Keratinocyte (primary cell): Measurements from ENCODE around the gene ELF3. TPM values are rescaled to one million over a fixed set of nuclear protein-coding genes. Genes with fewer than 3 reads are reported as not detected.
A peak's percentile ranks its signal among the peaks of the same experiment; 100 is the strongest.

Experiments used
- DNase-seq: peaks from one replicate; pipeline ENCODE4 v3.0.0-alpha.2; 2011; ENCODE audit warnings: low read depth, missing footprints, low spot score
- FAIRE-seq: peaks from 2 replicates; lab custom pipeline; 2011; peaks lifted over from hg19 to GRCh38; lab: Jason Lieb, UNC
- H2AFZ ChIP-seq: 2 replicates; pipeline ENCODE4 v1.6.0; 2012; ENCODE audit warnings: low read length, control low read depth, inconsistent platforms; ENCODE audit not compliant: control insufficient read depth
- H3K27ac ChIP-seq: 2 replicates; pipeline ENCODE4 v1.5.1; 2011; ENCODE audit warnings: low read length; ENCODE audit not compliant: control insufficient read depth, insufficient read depth
- H3K27me3 ChIP-seq: 3 replicates; pipeline ENCODE4 v1.6.0; 2011; ENCODE audit warnings: low read length; ENCODE audit not compliant: control insufficient read depth, insufficient read depth; ENCODE audit errors: extremely low read depth
- H3K36me3 ChIP-seq, 2 experiments: 2 replicates in 1 of 2; 3 replicates in 1 of 2; pipeline ENCODE4 v1.5.1; 2011; ENCODE audit warnings: low read length in 2 of 2, mild to moderate bottlenecking in 1 of 2; ENCODE audit not compliant: control insufficient read depth in 2 of 2, insufficient read depth in 2 of 2; ENCODE audit errors: extremely low read depth in 1 of 2
- H3K4me1 ChIP-seq: 3 replicates; pipeline ENCODE4 v1.5.1; 2011; ENCODE audit warnings: low read length; ENCODE audit not compliant: control insufficient read depth, insufficient read depth; ENCODE audit errors: extremely low read depth
- H3K4me2 ChIP-seq: 3 replicates; pipeline ENCODE4 v1.6.0; 2011; ENCODE audit warnings: low read depth, low read length; ENCODE audit not compliant: control insufficient read depth, insufficient read depth; ENCODE audit errors: extremely low read depth
- H3K4me3 ChIP-seq, 3 experiments: fragments of 200-600 bp in 1 of 3; sonication (generic) in 1 of 3; 2 replicates in 2 of 3; 3 replicates in 1 of 3; pipeline ENCODE4 v1.5.1; 2011 to 2016; ENCODE audit warnings: low read length in 3 of 3, mild to moderate bottlenecking in 3 of 3, control low read depth in 2 of 3, inconsistent platforms in 1 of 3, low read depth in 1 of 3, mixed read lengths in 1 of 3, mixed run types in 1 of 3, moderate library complexity in 1 of 3; ENCODE audit not compliant: control insufficient read depth in 2 of 3, insufficient read depth in 2 of 3; ENCODE audit errors: extremely low read depth in 1 of 3
- H3K79me2 ChIP-seq: 2 replicates; pipeline ENCODE4 v1.6.0; 2012; ENCODE audit warnings: low read length; ENCODE audit not compliant: control insufficient read depth, insufficient read depth
- H3K9ac ChIP-seq: 3 replicates; pipeline ENCODE4 v1.6.0; 2011; ENCODE audit warnings: low read length; ENCODE audit not compliant: control insufficient read depth, insufficient read depth; ENCODE audit errors: extremely low read depth
- H3K9me1 ChIP-seq: 3 replicates; pipeline ENCODE4 v1.6.0; 2011; ENCODE audit warnings: low read length; ENCODE audit not compliant: control insufficient read depth, insufficient read depth; ENCODE audit errors: extremely low read depth
- H3K9me3 ChIP-seq: 2 replicates; pipeline ENCODE4 v1.5.1; 2012; ENCODE audit warnings: low read depth, low read length; ENCODE audit not compliant: control insufficient read depth
- H4K20me1 ChIP-seq: 3 replicates; pipeline ENCODE4 v1.6.0; 2011; ENCODE audit warnings: low read length; ENCODE audit not compliant: control insufficient read depth, insufficient read depth; ENCODE audit errors: extremely low read depth
- CTCF ChIP-seq, 3 experiments: IDR thresholded peaks in 1 of 3; conservative IDR thresholded peaks in 1 of 3; optimal IDR thresholded peaks in 1 of 3; 2 replicates in 2 of 3; 3 replicates in 1 of 3; pipeline versions ENCODE3 to v1.5.1; 2011; ENCODE audit warnings: low read length in 3 of 3, mild to moderate bottlenecking in 3 of 3, moderate library complexity in 2 of 3, control low read depth in 1 of 3, inconsistent platforms in 1 of 3; ENCODE audit not compliant: insufficient read depth in 2 of 3; ENCODE audit errors: extremely low read depth in 1 of 3
- EZH2 ChIP-seq: IDR thresholded peaks from one replicate; pipeline ENCODE4 v1.6.1; 2012; ENCODE audit warnings: inconsistent platforms, mild to moderate bottlenecking, low read length, moderate library complexity
- dilution Hi-C: fragments of 300-500 bp; cut with MboI; formaldehyde crosslinking; loops from one replicate; pipeline ENCODE4 v1.7.0; 2020; ENCODE audit warnings: low sequenced_read_pairs; ENCODE audit not compliant: extremely low pct_ligation_motif_present
- polyA plus RNA-seq, 5 experiments: library from polyadenylated mRNA; depleted of rRNA in 3 of 5; stranded (reverse) in 3 of 5; stranded (forward) in 1 of 5; unstranded in 1 of 5; fragments of >200 nt; gene quantifications; 1 replicate in 1 of 5; 2 replicates in 3 of 5; 3 replicates in 1 of 5; pipeline versions ENCODE4 v1.2.1 to v1.2.3, GENCODE V29; 2011 to 2012; ENCODE audit warnings: missing spikeins in 2 of 5, low read depth in 1 of 5, low replicate concordance in 1 of 5

ELF3 gene
- polyA plus RNA-seq, 1 donor (not counting 4 experiments of a cell fraction or from before 2014, with no cell fraction given), result 0.51 TPM

GRCh38 chr1:202034149-202034682, 23.8 kb downstream of the ELF3 start:
- no peaks in the 10 kb centered on the region for H3K9me3 ChIP-seq
- TF ChIP-seq CTCF (optimal IDR thresholded peaks at IDR 0.05 in 1 of 3, IDR thresholded peaks at IDR 0.05 in 1 of 3, conservative IDR thresholded peaks at IDR 0.05 in 1 of 3; ENCODE audit: extremely low read depth in 1 of 3, insufficient read depth in 2 of 3, low read length in 3 of 3), result no peak
- no peak overlapping the region for H3K4me3 ChIP-seq
- FAIRE-seq (no peak), DNase-seq (no peak)
- no peak overlapping the region for H2AFZ ChIP-seq
- no peaks in the 10 kb centered on the region for H3K9me1 ChIP-seq
- H4K20me1 ChIP-seq, result peaks cover 2% of the 10 kb centered on the region
- H3K27me3 ChIP-seq, result no peaks in the 10 kb centered on the region
- peak overlapping the region; percentile 2 for H3K27ac ChIP-seq
- H3K36me3 ChIP-seq, result no peaks in the 10 kb centered on the region
- no peaks in the 10 kb centered on the region for H3K79me2 ChIP-seq
- dilution Hi-C loops, result no loop called here
- peak overlapping the region; percentile 10 for H3K9ac ChIP-seq
- H3K4me2 ChIP-seq, result peak overlapping the region; percentile 7
- H3K4me1 ChIP-seq, result peaks cover 21% of the 10 kb centered on the region

GRCh38 chr1:202034683-202035462, 24.5 kb downstream of the ELF3 start:
- no peaks in the 10 kb centered on the region for H3K27me3 ChIP-seq
- dilution Hi-C loops, result no loop called here
- TF ChIP-seq EZH2 (no peak), CTCF (optimal IDR thresholded peaks at IDR 0.05 in 1 of 3, IDR thresholded peaks at IDR 0.05 in 1 of 3, conservative IDR thresholded peaks at IDR 0.05 in 1 of 3; ENCODE audit: extremely low read depth in 1 of 3, insufficient read depth in 2 of 3, low read length in 3 of 3) (no peak)

More at GRCh38 chr1:202034683-202035462, 24.5 kb downstream of the ELF3 start:
- DNase-seq (no peak), FAIRE-seq (no peak)
- Histone ChIP-seq H3K9me3 (no peaks in the 10 kb centered on the region), H3K36me3 (no peaks in the 10 kb centered on the region), H2AFZ (no peak overlapping the region), H3K9ac (peak overlapping the region; percentile 62), H3K27ac (peak overlapping the region; percentile 36), H4K20me1 (no peaks in the 10 kb centered on the region), H3K79me2 (no peaks in the 10 kb centered on the region), H3K4me1 (peaks cover 14% of the 10 kb centered on the region), H3K4me3 (peak overlapping the region in 1 of 3 experiments; percentile 37), H3K9me1 (no peaks in the 10 kb centered on the region), H3K4me2 (peak overlapping the region; percentile 73)
